HL-60 (cell line): ENCODE measurements around the gene A4GALT.

Experiments used
- DNase-seq, 2 experiments: peaks; one replicate each; pipeline ENCODE4 v3.0.0-alpha.2; 2010 to 2020; ENCODE audit warnings: low read depth in 1 of 2, low spot score in 1 of 2
- H3K27ac ChIP-seq: fragments of 250-450 bp; sonication (Bioruptor Pico); replicated peaks from 2 replicates; pipeline ENCODE4 v1.5.1; 2020; ENCODE audit warnings: mild to moderate bottlenecking, moderate library complexity
- H3K27me3 ChIP-seq: fragments of 250-450 bp; sonication (Bioruptor Pico); 2 replicates; pipeline ENCODE4 v1.5.1; 2021; ENCODE audit warnings: mild to moderate bottlenecking, moderate library complexity; ENCODE audit not compliant: insufficient read depth, poor library complexity, severe bottlenecking
- H3K4me3 ChIP-seq: replicated peaks from 2 replicates; pipeline ENCODE4 v1.5.1; 2011; ENCODE audit warnings: mild to moderate bottlenecking, control low read depth, low read length; ENCODE audit not compliant: insufficient read depth
- GABPA ChIP-seq: IDR thresholded peaks from 2 replicates; pipeline ENCODE4 v1.6.1; 2012; ENCODE audit warnings: low read depth
- POLR2AphosphoS5 ChIP-seq: IDR thresholded peaks from 2 replicates; pipeline ENCODE4 v1.6.1; 2012; ENCODE audit warnings: low read depth
- REST ChIP-seq: IDR thresholded peaks from 2 replicates; pipeline ENCODE4 v1.6.1; 2012; ENCODE audit warnings: low read depth; ENCODE audit not compliant: insufficient replicate concordance
- SPI1 ChIP-seq: IDR thresholded peaks from 2 replicates; pipeline ENCODE4 v1.6.1; 2012; ENCODE audit warnings: low read depth, mild to moderate bottlenecking, borderline replicate concordance
- TF ChIP-seq, protein P1 (sequence below): IDR thresholded peaks from one replicate; pipeline ENCODE4 v1.5.1; 2011; ENCODE audit warnings: low read length, control low read depth, inconsistent platforms; ENCODE audit not compliant: insufficient read depth

A4GALT gene

GRCh38 chr22:42707496-42707895 lies 13.2 kb downstream of the A4GALT start:
- no peak for TF ChIP-seq POLR2AphosphoS5
- TF ChIP-seq, protein P1, sequence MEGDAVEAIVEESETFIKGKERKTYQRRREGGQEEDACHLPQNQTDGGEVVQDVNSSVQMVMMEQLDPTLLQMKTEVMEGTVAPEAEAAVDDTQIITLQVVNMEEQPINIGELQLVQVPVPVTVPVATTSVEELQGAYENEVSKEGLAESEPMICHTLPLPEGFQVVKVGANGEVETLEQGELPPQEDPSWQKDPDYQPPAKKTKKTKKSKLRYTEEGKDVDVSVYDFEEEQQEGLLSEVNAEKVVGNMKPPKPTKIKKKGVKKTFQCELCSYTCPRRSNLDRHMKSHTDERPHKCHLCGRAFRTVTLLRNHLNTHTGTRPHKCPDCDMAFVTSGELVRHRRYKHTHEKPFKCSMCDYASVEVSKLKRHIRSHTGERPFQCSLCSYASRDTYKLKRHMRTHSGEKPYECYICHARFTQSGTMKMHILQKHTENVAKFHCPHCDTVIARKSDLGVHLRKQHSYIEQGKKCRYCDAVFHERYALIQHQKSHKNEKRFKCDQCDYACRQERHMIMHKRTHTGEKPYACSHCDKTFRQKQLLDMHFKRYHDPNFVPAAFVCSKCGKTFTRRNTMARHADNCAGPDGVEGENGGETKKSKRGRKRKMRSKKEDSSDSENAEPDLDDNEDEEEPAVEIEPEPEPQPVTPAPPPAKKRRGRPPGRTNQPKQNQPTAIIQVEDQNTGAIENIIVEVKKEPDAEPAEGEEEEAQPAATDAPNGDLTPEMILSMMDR, result no peak
- TF ChIP-seq REST, result no peak
- TF ChIP-seq SPI1, result no peak
- H3K27ac ChIP-seq, result no peak overlapping the region

DNA sequence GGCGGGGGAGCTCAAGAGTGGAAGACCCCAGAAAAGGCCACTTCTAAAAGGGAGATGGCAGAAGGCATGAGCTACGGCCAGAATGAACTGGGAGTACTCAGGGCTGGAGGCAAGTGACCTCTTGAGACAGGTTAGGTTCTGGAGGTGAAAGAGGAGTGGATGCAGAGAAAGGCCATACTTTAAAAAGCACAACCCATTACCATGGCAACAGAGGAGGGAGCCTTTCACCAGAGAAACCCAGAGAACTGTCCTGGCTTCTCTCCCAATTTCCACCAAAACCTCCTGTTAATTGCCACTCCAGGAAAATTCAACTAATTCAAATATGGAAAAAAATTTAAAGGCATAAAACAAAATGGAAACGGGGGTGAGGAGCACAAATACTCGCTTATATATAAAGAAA lies 15.8 kb downstream of the A4GALT start:
- DNase-seq, result no peak
- no peak for TF ChIP-seq SPI1
- H3K4me3 ChIP-seq, result no peak overlapping the region
- no peaks in the 10 kb centered on the region for H3K27me3 ChIP-seq
- no peak overlapping the region for H3K27ac ChIP-seq

More at GRCh38 chr22:42707496-42707895, 13.2 kb downstream of the A4GALT start:
- DNase-seq, result no peak
- no peak overlapping the region for H3K4me3 ChIP-seq
- H3K27me3 ChIP-seq, result no peaks in the 10 kb centered on the region

DNA sequence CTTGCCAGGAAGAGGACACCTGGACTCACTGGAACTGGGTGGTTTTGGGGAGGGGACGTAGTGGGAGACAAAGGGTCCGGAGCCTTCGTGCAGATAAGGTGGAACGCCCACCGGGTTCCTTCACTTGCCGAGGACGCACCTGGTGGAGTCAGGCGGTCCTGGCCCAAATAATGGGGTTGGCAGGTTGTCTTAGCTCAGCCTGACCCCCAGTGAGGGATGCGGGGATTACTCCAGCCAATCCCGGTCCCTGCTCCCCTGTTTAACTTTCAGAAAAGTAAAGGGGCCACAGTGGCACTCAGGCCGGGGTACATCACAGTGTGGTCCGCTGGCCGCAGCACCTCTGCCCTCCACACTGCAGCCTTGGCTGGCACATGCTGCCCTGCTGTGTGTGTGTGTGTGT lies 18.0 kb downstream of the A4GALT start:
- TF ChIP-seq REST, result no peak
- no peak for TF ChIP-seq GABPA
- no peak for TF ChIP-seq POLR2AphosphoS5
- TF ChIP-seq, protein P1, result no peak
- TF ChIP-seq SPI1, result no peak
- H3K27me3 ChIP-seq, result no peaks in the 10 kb centered on the region
- no peak overlapping the region for H3K4me3 ChIP-seq
- DNase-seq, result no peak
- no peak overlapping the region for H3K27ac ChIP-seq

DNA sequence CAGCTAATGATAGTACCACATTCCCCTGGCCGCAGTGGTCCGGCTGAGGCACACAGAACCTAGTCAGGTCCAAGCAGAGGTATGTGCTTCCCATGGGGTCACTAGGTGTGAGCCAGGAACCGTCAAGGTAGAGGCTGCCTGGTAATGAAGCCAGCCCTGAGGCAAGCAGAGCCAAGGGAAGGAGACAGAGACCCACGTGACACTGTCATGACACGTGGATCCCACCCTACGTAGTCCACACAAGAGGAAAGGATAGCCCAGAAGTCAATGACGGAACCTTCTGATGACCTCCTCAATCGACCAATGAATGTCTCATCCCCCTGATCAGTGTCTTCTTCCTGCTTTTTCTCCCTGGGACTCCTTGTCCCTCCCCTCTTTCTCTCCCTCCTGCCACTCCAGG lies 19.0 kb downstream of the A4GALT start:
- Histone ChIP-seq H3K4me3 (no peak overlapping the region), H3K27me3 (no peaks in the 10 kb centered on the region), H3K27ac (no peak overlapping the region)
- TF ChIP-seq SPI1 (no peak), GABPA (no peak), REST (no peak), POLR2AphosphoS5 (no peak)
- TF ChIP-seq, protein P1, result no peak
- no peak for DNase-seq
